ENCODE results near the gene TLK1.

- no peak for TF ChIP-seq CTCF (IDR thresholded peaks at IDR 0.05)
- TF ChIP-seq POLR2AphosphoS5 (IDR thresholded peaks at IDR 0.05) = no peak
Observed at GRCh38 chr2:171069286-171069956, 91.3 kb downstream of the TLK1 start.

Measured in sigmoid colon (tissue), 4 donors.